Activated CD4-positive, alpha-beta T cell treated with anti-CD3 and anti-CD28 coated beads, Interleukin-2, amount 50 U/mL, for 48 hours (primary cell): ENCODE measurements around the gene NKD1.

Source experiments
- DNase-seq, 2 experiments: peaks; one replicate each; pipeline ENCODE4 v3.0.0-alpha.2; 2020

Gene NKD1

GRCh38 chr16:50680556-50680893, 132.3 kb downstream of the NKD1 start:
- DNase-seq = no peak

GRCh38 chr16:50681021-50681885, 133.1 kb downstream of the NKD1 start, which contains the start of gene SNX20:
Gene SNX20, minus strand, starts transcription at chr16:50681312. Its CDS starts 3,786 bp downstream, at chr16:50677526.
- peak; percentile 58 to 70 for DNase-seq

GRCh38 chr16:50683689-50684374, 135.6 kb downstream of the NKD1 start:
- DNase-seq = peak; percentile 58 to 69

- DNase-seq = peak in 1 of 2 experiments; percentile 59
Measured at GRCh38 chr16:50684823-50685461, 136.7 kb downstream of the NKD1 start.

GRCh38 chr16:50685462-50686063, 137.4 kb downstream of the NKD1 start:
- no peak for DNase-seq

GRCh38 chr16:50688083-50688482, 139.9 kb downstream of the NKD1 start:
- no peak for DNase-seq

GRCh38 chr16:50688867-50689266, 140.7 kb downstream of the NKD1 start:
- DNase-seq = no peak

GRCh38 chr16:50690177-50690576, 142.0 kb downstream of the NKD1 start:
- DNase-seq = no peak

GRCh38 chr16:50692644-50692998, 144.4 kb downstream of the NKD1 start:
- no peak for DNase-seq

GRCh38 chr16:50692999-50693781, 145.0 kb downstream of the NKD1 start, which contains the start of gene NOD2:
Gene NOD2, plus strand, starts transcription at chr16:50693606. Its CDS starts 5,890 bp downstream, at chr16:50699496.
- DNase-seq = peak in 1 of 2 experiments; percentile 41

GRCh38 chr16:50694206-50694605, 146.0 kb downstream of the NKD1 start:
- no peak for DNase-seq

- no peak for DNase-seq
Measured at GRCh38 chr16:50695017-50696000, 147.1 kb downstream of the NKD1 start.

GRCh38 chr16:50696126-50696525, 147.9 kb downstream of the NKD1 start:
- DNase-seq = no peak

GRCh38 chr16:50696575-50697420, 148.6 kb downstream of the NKD1 start:
- DNase-seq = peak; percentile 80 to 86

- DNase-seq = no peak
Measured at GRCh38 chr16:50697421-50697715, 149.2 kb downstream of the NKD1 start.

- peak; percentile 76 to 80 for DNase-seq
Measured at GRCh38 chr16:50697881-50698767, 149.9 kb downstream of the NKD1 start.
